GM12878 (cell line): ENCODE data around the gene YAF2. TPM values are rescaled to one million over a fixed set of nuclear protein-coding genes. Genes with fewer than 3 reads are reported as not detected.

Experiments
- ATAC-seq: fragments of 200-7000 bp; cut with Tn5 transposase; 3 replicates; pipeline ENCODE4 v1.9.1; 2020; ENCODE audit warnings: mild to moderate bottlenecking, moderate library complexity
- BruUV-seq: library from RNA; stranded (reverse); fragments of 400-500 nt; replicated peaks from 2 replicates; lab custom pipeline; 2021; lab: Mats Ljungman, UMichigan
- CTCF ChIA-PET: fragments of 300-600 bp; sonication (Branson Sonifier 250); formaldehyde crosslinking; extraction: SDS; loops from one replicate; lab custom pipeline; 2021; ENCODE audit warnings: inconsistent platforms; lab: Yijun Ruan, JAX
- POLR2A ChIA-PET: fragments of 350-600 bp; formaldehyde crosslinking; extraction: SDS; loops from one replicate; lab custom pipeline; 2021; ENCODE audit warnings: inconsistent platforms; lab: Charles Lee
- RAD21 ChIA-PET: fragments of 300-600 bp; sonication (Branson Sonifier 250); formaldehyde crosslinking; loops from one replicate; lab custom pipeline; 2023; ENCODE audit warnings: antibody characterized with exemption; ENCODE audit not compliant: unreplicated experiment; lab: Charles Lee
- SMC1A ChIA-PET: fragments of 300-600 bp; sonication (Branson Sonifier 250); formaldehyde crosslinking; loops from one replicate; lab custom pipeline; 2023; ENCODE audit not compliant: unreplicated experiment, uncharacterized antibody; lab: Charles Lee
- DNase-seq: peaks from one replicate; pipeline ENCODE4 v3.0.0-alpha.2; 2011; ENCODE audit warnings: low read depth, low spot score
- FAIRE-seq: peaks from 3 replicates; lab custom pipeline; 2011; peaks lifted over from hg19 to GRCh38; lab: Jason Lieb, UNC
- H2AFZ ChIP-seq: 2 replicates; pipeline ENCODE4 v1.6.0; 2011; ENCODE audit warnings: low read depth, low read length, control low read depth; ENCODE audit not compliant: control insufficient read depth
- H3K27ac ChIP-seq: 2 replicates; pipeline ENCODE4 v1.5.1; 2011; ENCODE audit warnings: control low read depth; ENCODE audit not compliant: control insufficient read depth, insufficient read depth
- H3K27me3 ChIP-seq, 2 experiments: replicated peaks in 1 of 2; 2 replicates each; pipeline versions ENCODE4 v1.6.0 to v1.6.1; 2011; ENCODE audit warnings: low read length in 1 of 2; ENCODE audit not compliant: control insufficient read depth in 2 of 2, insufficient read depth in 2 of 2
- H3K36me3 ChIP-seq, 2 experiments: 2 replicates each; pipeline ENCODE4 v1.5.1; 2011; ENCODE audit warnings: low read length in 1 of 2; ENCODE audit not compliant: control insufficient read depth in 2 of 2, insufficient read depth in 2 of 2
- H3K4me1 ChIP-seq: 2 replicates; pipeline ENCODE4 v1.6.1; 2011; ENCODE audit warnings: mild to moderate bottlenecking, low read length, moderate library complexity, mixed read lengths; ENCODE audit not compliant: control insufficient read depth, insufficient read depth
- H3K4me2 ChIP-seq: 2 replicates; pipeline ENCODE4 v1.6.0; 2011; ENCODE audit warnings: control low read depth; ENCODE audit not compliant: control insufficient read depth, insufficient read depth
- H3K4me3 ChIP-seq: fragments of 200-600 bp; sonication (generic); 2 replicates; pipeline ENCODE4 v1.5.1; 2016
- H3K79me2 ChIP-seq: 2 replicates; pipeline ENCODE4 v1.6.0; 2011; ENCODE audit warnings: low read length; ENCODE audit not compliant: control insufficient read depth, insufficient read depth
- H3K9ac ChIP-seq: 2 replicates; pipeline ENCODE4 v1.8.0; 2011; ENCODE audit warnings: low read length, control low read depth, mixed read lengths; ENCODE audit not compliant: control insufficient read depth, insufficient read depth
- H3K9me3 ChIP-seq: replicated peaks from 3 replicates; pipeline ENCODE4 v1.5.1; 2011; ENCODE audit warnings: mild to moderate bottlenecking, low read length; ENCODE audit not compliant: control insufficient read depth, insufficient read depth
- H4K20me1 ChIP-seq: 2 replicates; pipeline ENCODE4 v1.6.0; 2011; ENCODE audit not compliant: control insufficient read depth, insufficient read depth
- CREB1 ChIP-seq: IDR thresholded peaks from 2 replicates; pipeline ENCODE4 v1.6.1; 2012; ENCODE audit warnings: low read depth, mild to moderate bottlenecking, inconsistent platforms
- LARP7 ChIP-seq: fragments of 450-650 bp; IDR thresholded peaks from 2 replicates; pipeline ENCODE4 v1.6.1; 2017; ENCODE audit warnings: mild to moderate bottlenecking
- NFIC ChIP-seq: IDR thresholded peaks from 2 replicates; pipeline ENCODE4 v1.6.1; 2012; ENCODE audit warnings: low read depth, mild to moderate bottlenecking, inconsistent platforms, low read length, moderate library complexity
- STAT1 ChIP-seq: fragments of 450-650 bp; conservative IDR thresholded peaks from 2 replicates; pipeline ENCODE4 v1.6.1; 2014; ENCODE audit warnings: antibody characterized with exemption, mild to moderate bottlenecking
- WGBS: methylation state at CpG from one replicate; pipeline ENCODE4 v1.1.6; 2016; ENCODE audit warnings: low lambda C conversion rate; ENCODE audit not compliant: insufficient replicate concordance, insufficient coverage; ENCODE audit errors: missing lambda C conversion rate; 5-methylcytosine and 5-hydroxymethylcytosine counted together
- in situ Hi-C: fragments of 300-500 bp; cut with MboI; formaldehyde crosslinking; loops from 9 replicates; pipeline ENCODE4 v1.14.3; 2018; ENCODE audit warnings: mixed read lengths
- intact Hi-C: fragments of 100-400 bp; cut with micrococcal nuclease; formaldehyde crosslinking; loops from one replicate; pipeline ENCODE4 v1.14.2; 2022; ENCODE audit not compliant: unreplicated experiment
- polyA plus RNA-seq, 11 experiments: library from polyadenylated mRNA; depleted of rRNA in 4 of 11; unstranded in 6 of 11; stranded (reverse) in 5 of 11; fragments of >200 nt; fragmentation: Nextera tagmentation in 4 of 11; fragmentation: Illumina TruSeq in 1 of 11; extraction: Ambion mirVana in 4 of 11; extraction: Trizol in 1 of 11; gene quantifications; 1 replicate in 1 of 11; 2 replicates in 10 of 11; pipeline versions ENCODE4 v1.2.1 to v1.2.3, GENCODE V29; 2011 to 2016; ENCODE audit warnings: inconsistent platforms in 2 of 11, missing spikeins in 2 of 11, low read depth in 1 of 11
- total RNA-seq, 4 experiments: library from RNA; depleted of rRNA in 3 of 4; stranded (reverse); fragments of >200 nt in 3 of 4; fragmentation: Illumina TruSeq in 1 of 4; extraction: Trizol in 1 of 4; gene quantifications; 2 replicates each; pipeline versions ENCODE4 v1.2.1 to v1.2.3, GENCODE V29; 2013 to 2021
- TF ChIP-seq, protein P1 (sequence below): fragments of 450-650 bp; IDR thresholded peaks from 2 replicates; pipeline ENCODE4 v1.6.1; 2016; ENCODE audit warnings: mild to moderate bottlenecking
- TF ChIP-seq, protein P2 (sequence below): IDR thresholded peaks from 2 replicates; pipeline ENCODE4 v1.6.1; 2011; ENCODE audit warnings: low read depth, mild to moderate bottlenecking, low read length, moderate library complexity, borderline replicate concordance; ENCODE audit errors: extremely low read depth
- TF ChIP-seq, protein P3 (sequence below): fragments of 450-650 bp; IDR thresholded peaks from 2 replicates; pipeline ENCODE4 v1.6.1; 2016; ENCODE audit warnings: mild to moderate bottlenecking

Gene YAF2
- total and polyA plus RNA-seq, 10 of the 15 experiments (the other 5 are each of a cell fraction or from before 2014, with no cell fraction given), result 18.8 to 36.6 (median 23.0) TPM

DNA sequence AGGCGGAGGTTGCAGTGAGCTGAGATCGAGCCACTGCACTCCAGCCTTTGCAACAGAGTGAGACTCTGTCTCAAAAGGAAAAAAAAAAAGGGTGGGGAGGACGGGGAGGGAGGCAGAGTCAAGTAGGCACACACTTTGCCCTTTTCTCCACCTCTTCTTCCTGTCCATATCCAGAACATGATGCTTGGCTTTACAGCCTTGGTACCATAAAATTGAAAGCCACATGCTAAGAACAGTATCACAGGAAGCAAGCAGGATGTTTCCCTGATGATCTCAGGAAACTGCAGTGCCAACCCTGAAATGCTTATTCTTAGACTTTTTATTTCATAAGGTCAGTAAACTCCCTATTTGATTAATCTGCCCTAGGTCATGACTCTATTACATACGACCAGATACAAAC is 32.5 kb upstream of the YAF2 start (continued):
- TF ChIP-seq, protein P1, sequence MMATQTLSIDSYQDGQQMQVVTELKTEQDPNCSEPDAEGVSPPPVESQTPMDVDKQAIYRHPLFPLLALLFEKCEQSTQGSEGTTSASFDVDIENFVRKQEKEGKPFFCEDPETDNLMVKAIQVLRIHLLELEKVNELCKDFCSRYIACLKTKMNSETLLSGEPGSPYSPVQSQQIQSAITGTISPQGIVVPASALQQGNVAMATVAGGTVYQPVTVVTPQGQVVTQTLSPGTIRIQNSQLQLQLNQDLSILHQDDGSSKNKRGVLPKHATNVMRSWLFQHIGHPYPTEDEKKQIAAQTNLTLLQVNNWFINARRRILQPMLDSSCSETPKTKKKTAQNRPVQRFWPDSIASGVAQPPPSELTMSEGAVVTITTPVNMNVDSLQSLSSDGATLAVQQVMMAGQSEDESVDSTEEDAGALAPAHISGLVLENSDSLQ, result no peak

DNA sequence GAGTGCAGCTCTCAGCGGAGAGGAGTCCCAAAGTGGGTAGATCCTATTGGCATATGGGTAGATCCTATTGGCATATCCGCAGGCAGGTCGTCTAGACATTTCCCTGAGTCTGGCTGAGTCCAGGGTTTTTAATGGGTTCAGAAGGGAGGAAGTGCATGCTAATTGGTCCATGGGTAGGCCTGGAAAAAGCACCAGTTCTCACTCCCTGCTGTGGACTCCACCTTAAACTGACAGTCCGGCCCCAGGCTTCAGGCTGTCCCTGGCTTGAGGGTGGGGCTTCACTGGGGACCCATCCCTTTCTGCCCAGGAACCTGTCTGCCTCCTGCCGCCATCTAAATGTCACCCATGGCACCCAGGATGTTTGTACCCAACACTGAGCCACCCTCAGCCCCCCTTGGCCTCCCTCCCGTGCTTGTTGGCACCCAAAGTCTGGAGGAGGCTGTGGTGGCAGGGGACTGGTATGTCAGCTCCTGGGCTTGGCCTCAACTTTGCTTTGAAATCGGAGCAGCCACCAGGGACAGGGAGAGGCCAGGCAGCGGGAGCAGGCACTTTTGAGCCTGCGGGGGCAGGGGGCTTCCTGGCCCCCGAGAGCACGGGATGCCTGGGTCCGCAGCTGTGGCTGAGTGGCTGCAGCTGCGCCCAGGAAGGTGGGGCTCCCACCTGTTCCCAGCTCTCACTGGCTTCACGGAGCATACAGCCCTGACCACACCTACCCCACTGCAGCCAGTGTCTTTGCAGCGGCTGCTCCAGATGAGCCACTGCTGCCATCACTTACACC is 29.6 kb upstream of the YAF2 start:
- CTCF ChIA-PET, result no interaction called here
- Histone ChIP-seq H4K20me1 (no peaks in the 10 kb centered on the region), H3K27ac (no peak overlapping the region), H3K9me3 (no peaks in the 10 kb centered on the region), H3K79me2 (no peaks in the 10 kb centered on the region), H3K36me3 (no peaks in the 10 kb centered on the region), H3K4me2 (no peak overlapping the region), H3K4me3 (no peak overlapping the region), H3K4me1 (no peaks in the 10 kb centered on the region), H3K27me3 (no peaks in the 10 kb centered on the region), H2AFZ (no peak overlapping the region), H3K9ac (no peak overlapping the region)
- no TSS peak for BruUV-seq
- SMC1A ChIA-PET, result interaction anchor here (0.6 kb wide), 1 partner anchor 417 kb away, joined by 3 read pairs; no protein-coding TSS in a partner anchor
- no peak for ATAC-seq
- no peak for DNase-seq
- intact Hi-C loops, result no loop called here
- WGBS, result 72% methylated on average over 15 of the region's 15 CpGs
- in situ Hi-C loops, result no loop called here
- TF ChIP-seq CREB1 (no peak), NFIC (no peak), STAT1 (no peak), LARP7 (no peak)
- TF ChIP-seq, protein P2, sequence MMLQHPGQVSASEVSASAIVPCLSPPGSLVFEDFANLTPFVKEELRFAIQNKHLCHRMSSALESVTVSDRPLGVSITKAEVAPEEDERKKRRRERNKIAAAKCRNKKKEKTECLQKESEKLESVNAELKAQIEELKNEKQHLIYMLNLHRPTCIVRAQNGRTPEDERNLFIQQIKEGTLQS, result no peak
- TF ChIP-seq, protein P3, sequence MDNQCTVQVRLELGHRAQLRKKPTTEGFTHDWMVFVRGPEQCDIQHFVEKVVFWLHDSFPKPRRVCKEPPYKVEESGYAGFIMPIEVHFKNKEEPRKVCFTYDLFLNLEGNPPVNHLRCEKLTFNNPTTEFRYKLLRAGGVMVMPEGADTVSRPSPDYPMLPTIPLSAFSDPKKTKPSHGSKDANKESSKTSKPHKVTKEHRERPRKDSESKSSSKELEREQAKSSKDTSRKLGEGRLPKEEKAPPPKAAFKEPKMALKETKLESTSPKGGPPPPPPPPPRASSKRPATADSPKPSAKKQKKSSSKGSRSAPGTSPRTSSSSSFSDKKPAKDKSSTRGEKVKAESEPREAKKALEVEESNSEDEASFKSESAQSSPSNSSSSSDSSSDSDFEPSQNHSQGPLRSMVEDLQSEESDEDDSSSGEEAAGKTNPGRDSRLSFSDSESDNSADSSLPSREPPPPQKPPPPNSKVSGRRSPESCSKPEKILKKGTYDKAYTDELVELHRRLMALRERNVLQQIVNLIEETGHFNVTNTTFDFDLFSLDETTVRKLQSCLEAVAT, result no peak
- RAD21 ChIA-PET, result no interaction called here
- POLR2A ChIA-PET, result no interaction called here
- FAIRE-seq, result no peak
